HG03139 (cell line): ENCODE data around the gene ACVR2B.

Experiments used
- ATAC-seq: cut with Tn5 transposase; IDR thresholded peaks from one replicate; pipeline ENCODE4 v1.9.1; 2021; ENCODE audit not compliant: unreplicated experiment

Gene ACVR2B

GRCh38 chr3:38524141-38524739, 70.5 kb downstream of the ACVR2B start:
- ATAC-seq, result no peak

- no peak for ATAC-seq
Observed at GRCh38 chr3:38526792-38527191, 73.1 kb downstream of the ACVR2B start.

GRCh38 chr3:38528457-38528856, 74.8 kb downstream of the ACVR2B start:
- no peak for ATAC-seq

- ATAC-seq, result no peak
Observed at GRCh38 chr3:38532529-38532928, 78.8 kb downstream of the ACVR2B start.

- ATAC-seq, result no peak
Observed at GRCh38 chr3:38533285-38533976, 79.7 kb downstream of the ACVR2B start.

- no peak for ATAC-seq
Observed at GRCh38 chr3:38534180-38534579, 80.5 kb downstream of the ACVR2B start.

- ATAC-seq, result no peak
Observed at GRCh38 chr3:38534604-38535003, 80.9 kb downstream of the ACVR2B start.

GRCh38 chr3:38536671-38537070, 83.0 kb downstream of the ACVR2B start:
- no peak for ATAC-seq

- ATAC-seq, result no peak
Observed at GRCh38 chr3:38538773-38539353, 85.2 kb downstream of the ACVR2B start.

GRCh38 chr3:38541806-38542205, 88.1 kb downstream of the ACVR2B start:
- no peak for ATAC-seq
